ENCODE measurements around the gene NRXN2. TPM values are rescaled to one million over a fixed set of nuclear protein-coding genes. Genes with fewer than 3 reads are reported as not detected.

The NRXN2 gene
- total RNA-seq, 2 experiments from 2014 or later, result 0.08 TPM; not detected in 1

DNA sequence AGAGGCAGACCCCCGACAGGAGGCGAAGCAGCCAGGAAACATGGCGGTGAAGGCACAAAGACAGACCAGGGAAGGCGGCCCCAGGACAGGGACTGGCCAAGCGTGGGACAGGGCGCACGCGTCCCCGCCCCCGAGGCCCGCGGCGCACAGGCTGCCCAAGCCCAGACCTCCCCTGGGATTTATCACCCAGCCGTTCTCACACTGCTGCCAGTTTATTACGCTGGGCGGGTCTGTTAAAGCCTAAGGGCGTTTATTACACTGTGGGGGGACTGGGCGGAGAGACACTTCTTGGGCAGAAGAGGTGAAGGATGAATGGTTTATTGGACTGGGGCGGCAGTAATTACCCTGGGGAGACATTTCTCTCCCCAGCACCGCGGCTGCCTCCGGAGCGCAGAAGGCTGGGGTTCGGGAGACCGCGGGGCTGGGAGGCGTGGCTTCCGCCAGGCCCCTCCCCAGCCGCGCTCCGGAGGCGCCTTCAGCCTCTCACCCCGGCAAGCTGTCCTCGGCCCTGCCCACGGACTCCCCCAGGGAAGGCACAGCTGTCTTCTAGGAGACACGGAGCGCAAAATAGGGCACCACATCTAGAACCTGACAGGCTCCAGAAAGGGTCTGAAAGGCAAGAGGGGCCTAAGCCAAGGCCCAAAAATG, 84.9 kb downstream of the NRXN2 start:
- POLR2A ChIA-PET, result no interaction called here
- CTCF ChIA-PET, result interaction anchor here (1.0 kb wide), 1 partner anchor 14 kb away, joined by 3 read pairs; no protein-coding TSS in a partner anchor
- Mint-ChIP-seq H3K27ac (no peak overlapping the region), H3K9me3 (no peaks in the 10 kb centered on the region), H3K36me3 (ENCODE audit: low read depth) (no peaks in the 10 kb centered on the region), H3K4me1 (peaks cover 9% of the 10 kb centered on the region), H3K27me3 (peaks cover 2% of the 10 kb centered on the region), H3K4me3 (no peak overlapping the region)
- DNase-seq, result no peak

GRCh38 chr11:64637334-64638017, 85.5 kb downstream of the NRXN2 start:
- CTCF ChIA-PET, result no interaction called here
- POLR2A ChIA-PET, result no interaction called here

GRCh38 chr11:64633555-64634159, 89.3 kb downstream of the NRXN2 start:
- Mint-ChIP-seq H3K27me3 (no peaks in the 10 kb centered on the region), H3K27ac (no peak overlapping the region), H3K36me3 (ENCODE audit: low read depth) (no peaks in the 10 kb centered on the region), H3K9me3 (no peaks in the 10 kb centered on the region), H3K4me1 (peaks cover 9% of the 10 kb centered on the region), H3K4me3 (no peak overlapping the region)
- CTCF ChIA-PET, result no interaction called here
- POLR2A ChIA-PET, result no interaction called here
- no peak for DNase-seq

More at GRCh38 chr11:64637334-64638017, 85.5 kb downstream of the NRXN2 start:
- Mint-ChIP-seq H3K36me3 (ENCODE audit: low read depth) (no peaks in the 10 kb centered on the region), H3K27ac (no peak overlapping the region), H3K9me3 (no peaks in the 10 kb centered on the region), H3K27me3 (peaks cover 2% of the 10 kb centered on the region), H3K4me3 (no peak overlapping the region), H3K4me1 (peaks cover 9% of the 10 kb centered on the region)
- no peak for DNase-seq

GRCh38 chr11:64632654-64633053, 90.3 kb downstream of the NRXN2 start:
- ChIA-PET CTCF (no interaction called here), POLR2A (no interaction called here)
- Mint-ChIP-seq H3K9me3 (no peaks in the 10 kb centered on the region), H3K36me3 (ENCODE audit: low read depth) (no peaks in the 10 kb centered on the region), H3K27ac (no peak overlapping the region), H3K4me3 (no peak overlapping the region), H3K27me3 (no peaks in the 10 kb centered on the region), H3K4me1 (peaks cover 9% of the 10 kb centered on the region)
- no peak for DNase-seq

DNA sequence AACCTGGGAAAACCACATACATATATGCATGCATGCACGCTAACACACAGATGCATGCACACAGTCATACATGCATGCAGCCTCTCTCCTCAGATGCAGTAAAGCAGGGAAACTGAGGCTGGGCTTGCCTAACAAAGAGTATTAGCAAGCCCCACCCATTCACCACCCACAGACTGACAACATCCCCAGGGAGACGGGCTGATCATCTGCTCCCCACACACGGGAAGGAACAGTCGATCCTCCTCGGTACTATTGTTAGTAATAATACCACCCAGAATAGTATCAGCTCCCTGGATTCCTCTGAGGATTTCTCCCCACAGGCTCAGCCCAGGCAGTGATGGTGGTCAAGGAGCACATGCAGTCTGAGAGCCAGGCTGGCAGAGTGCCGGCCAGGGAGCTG, 90.8 kb downstream of the NRXN2 start:
- no peaks in the 10 kb centered on the region for H3K9me3 Mint-ChIP-seq
- POLR2A ChIA-PET, result no interaction called here
- CTCF ChIA-PET, result no interaction called here
- no peak for DNase-seq
- H3K4me3 Mint-ChIP-seq, result no peak overlapping the region
- no peaks in the 10 kb centered on the region for H3K36me3 Mint-ChIP-seq (ENCODE audit: low read depth)
- no peaks in the 10 kb centered on the region for H3K27me3 Mint-ChIP-seq
- H3K27ac Mint-ChIP-seq, result no peak overlapping the region
- H3K4me1 Mint-ChIP-seq, result peaks cover 9% of the 10 kb centered on the region

DNA sequence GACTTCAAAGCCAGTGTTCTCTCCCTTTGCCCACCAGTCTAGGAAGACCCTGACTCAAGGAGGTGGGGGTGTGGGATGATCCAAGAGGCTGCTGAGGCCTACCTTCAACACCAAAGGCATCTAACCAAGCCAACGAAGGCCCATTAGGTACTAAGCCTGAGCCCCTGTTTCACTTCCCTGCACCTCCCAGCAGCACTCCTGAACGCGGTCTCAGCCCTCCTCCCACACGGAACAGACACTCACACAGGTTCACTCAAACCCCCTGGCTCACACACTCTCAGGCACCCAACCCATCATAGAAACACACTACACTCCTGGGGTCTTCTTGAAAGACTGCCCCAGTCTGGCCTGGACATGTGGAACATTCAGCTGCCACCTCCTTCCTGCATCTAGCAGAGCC, 91.3 kb downstream of the NRXN2 start:
- POLR2A ChIA-PET, result no interaction called here
- H3K4me1 Mint-ChIP-seq, result peaks cover 9% of the 10 kb centered on the region
- no peaks in the 10 kb centered on the region for H3K27me3 Mint-ChIP-seq
- CTCF ChIA-PET, result no interaction called here
- no peak overlapping the region for H3K4me3 Mint-ChIP-seq
- H3K27ac Mint-ChIP-seq, result no peak overlapping the region
- H3K9me3 Mint-ChIP-seq, result no peaks in the 10 kb centered on the region
- no peak for DNase-seq
- no peaks in the 10 kb centered on the region for H3K36me3 Mint-ChIP-seq (ENCODE audit: low read depth)

DNA sequence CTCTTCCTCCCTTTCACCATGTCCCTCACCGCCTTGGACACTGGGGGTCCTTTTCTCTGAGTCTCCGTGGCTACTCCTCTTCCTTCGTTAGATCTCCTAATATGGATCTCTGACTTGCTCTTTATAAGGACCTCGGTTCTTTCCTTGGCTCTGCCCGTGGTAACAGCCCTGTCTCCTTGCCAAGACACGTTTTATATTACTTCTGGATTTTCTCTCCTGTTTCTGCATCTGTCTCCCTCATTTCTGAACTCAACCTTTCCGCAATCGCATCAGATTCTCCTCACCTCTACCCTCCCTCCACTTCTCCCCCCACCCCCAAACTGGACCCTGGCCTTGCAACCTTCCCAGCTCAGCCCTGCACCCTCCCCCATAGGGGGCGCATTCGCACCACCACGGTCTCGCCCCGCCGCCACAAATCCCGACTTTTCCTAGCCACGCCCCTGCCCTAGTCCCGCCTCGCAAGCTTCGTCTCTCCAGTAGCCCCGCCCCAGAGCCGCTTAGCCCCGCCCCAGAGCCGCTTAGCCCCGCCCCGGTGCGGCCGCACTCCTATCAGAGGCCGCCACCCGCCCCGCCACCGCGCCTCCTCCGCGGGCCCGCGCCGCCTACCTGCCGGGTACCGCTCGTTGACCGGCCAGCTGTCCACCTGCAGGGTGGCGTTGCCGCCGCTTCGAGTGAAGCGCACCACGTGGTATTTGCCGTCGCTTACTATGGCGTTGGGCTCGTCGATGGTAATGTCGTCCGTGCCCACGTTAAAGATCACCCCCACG, 93.0 kb downstream of the NRXN2 start:
- H3K4me1 Mint-ChIP-seq, result peaks cover 9% of the 10 kb centered on the region
- no peaks in the 10 kb centered on the region for H3K9me3 Mint-ChIP-seq
- no peak for DNase-seq
- no peak overlapping the region for H3K4me3 Mint-ChIP-seq
- H3K36me3 Mint-ChIP-seq (ENCODE audit: low read depth), result no peaks in the 10 kb centered on the region
- no peak overlapping the region for H3K27ac Mint-ChIP-seq
- H3K27me3 Mint-ChIP-seq, result no peaks in the 10 kb centered on the region
- POLR2A ChIA-PET, result no interaction called here
- CTCF ChIA-PET, result no interaction called here

GRCh38 chr11:64629103-64629502, 93.9 kb downstream of the NRXN2 start:
- Mint-ChIP-seq H3K27me3 (no peaks in the 10 kb centered on the region), H3K36me3 (ENCODE audit: low read depth) (no peaks in the 10 kb centered on the region), H3K27ac (no peak overlapping the region), H3K4me3 (no peak overlapping the region), H3K4me1 (peaks cover 9% of the 10 kb centered on the region), H3K9me3 (no peaks in the 10 kb centered on the region)
- ChIA-PET POLR2A (no interaction called here), CTCF (no interaction called here)
- no peak for DNase-seq

DNA sequence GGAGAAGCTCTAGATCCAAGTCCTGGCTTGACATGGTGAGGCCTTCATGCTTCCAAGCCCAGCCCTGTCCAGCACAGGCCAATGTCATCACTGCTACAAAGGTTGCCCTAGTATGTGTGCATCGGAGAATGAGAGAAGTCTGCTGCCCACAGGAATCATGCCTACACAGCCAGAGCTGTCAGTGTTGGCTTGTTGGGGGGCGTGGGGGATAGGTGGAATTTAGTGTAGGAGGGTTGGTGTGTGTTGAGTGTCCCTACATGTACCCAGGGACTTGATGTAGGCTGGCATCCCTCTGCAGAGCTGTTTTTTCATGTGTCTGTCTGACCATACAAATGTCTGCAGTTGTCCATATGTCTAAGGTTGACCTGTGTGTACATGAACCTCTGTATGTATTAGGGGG, 94.4 kb downstream of the NRXN2 start:
- Mint-ChIP-seq H3K27me3 (no peaks in the 10 kb centered on the region), H3K27ac (no peak overlapping the region), H3K36me3 (ENCODE audit: low read depth) (no peaks in the 10 kb centered on the region), H3K4me3 (no peak overlapping the region), H3K4me1 (peaks cover 4% of the 10 kb centered on the region), H3K9me3 (no peaks in the 10 kb centered on the region)
- ChIA-PET CTCF (no interaction called here), POLR2A (no interaction called here)
- DNase-seq, result no peak

GRCh38 chr11:64627371-64627770, 95.6 kb downstream of the NRXN2 start:
- Mint-ChIP-seq H3K4me3 (no peak overlapping the region), H3K9me3 (no peaks in the 10 kb centered on the region), H3K27me3 (no peaks in the 10 kb centered on the region), H3K36me3 (ENCODE audit: low read depth) (no peaks in the 10 kb centered on the region), H3K4me1 (no peaks in the 10 kb centered on the region), H3K27ac (no peak overlapping the region)
- POLR2A ChIA-PET, result no interaction called here
- DNase-seq, result no peak
- CTCF ChIA-PET, result no interaction called here

- H3K4me3 Mint-ChIP-seq, result no peak overlapping the region
- no peaks in the 10 kb centered on the region for H3K4me1 Mint-ChIP-seq
- no peaks in the 10 kb centered on the region for H3K36me3 Mint-ChIP-seq (ENCODE audit: low read depth)
- CTCF ChIA-PET, result no interaction called here
- POLR2A ChIA-PET, result no interaction called here
- H3K27ac Mint-ChIP-seq, result no peak overlapping the region
- no peaks in the 10 kb centered on the region for H3K27me3 Mint-ChIP-seq
- no peak for DNase-seq
- H3K9me3 Mint-ChIP-seq, result no peaks in the 10 kb centered on the region
Observed at GRCh38 chr11:64626637-64627036, 96.4 kb downstream of the NRXN2 start.

DNA sequence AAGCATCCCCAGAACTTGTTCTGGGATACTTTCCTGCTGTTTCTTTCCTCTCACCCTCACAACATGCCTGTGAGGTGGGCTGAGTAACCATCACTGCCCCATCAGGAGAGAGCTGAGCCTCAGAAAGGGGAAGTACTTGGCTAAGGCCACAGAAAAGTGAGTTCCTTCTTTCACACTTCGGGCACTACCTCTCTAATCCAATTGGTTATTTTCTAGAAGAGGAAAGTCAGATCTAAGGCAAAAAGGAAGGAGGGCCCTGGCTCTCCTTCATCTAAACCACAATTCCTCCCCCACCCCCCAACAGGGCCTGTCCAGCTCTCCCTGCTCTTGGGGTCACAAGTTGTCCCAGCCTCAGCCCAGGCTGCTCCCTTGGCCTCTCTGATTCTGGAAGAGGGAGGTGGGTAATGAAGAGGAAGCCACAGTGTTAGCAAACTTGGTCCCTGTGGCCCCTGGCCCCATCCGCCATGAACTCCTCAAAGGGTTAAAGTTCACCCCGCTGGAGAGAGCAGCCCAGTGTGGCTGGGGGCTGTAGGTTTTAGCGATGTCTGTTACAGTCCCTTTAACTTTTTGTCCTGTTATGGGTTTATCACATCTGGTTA, 98.0 kb downstream of the NRXN2 start:
- no peaks in the 10 kb centered on the region for H3K9me3 Mint-ChIP-seq
- POLR2A ChIA-PET, result no interaction called here
- CTCF ChIA-PET, result no interaction called here
- peaks cover 7% of the 10 kb centered on the region for H3K4me1 Mint-ChIP-seq
- DNase-seq, result no peak
- no peaks in the 10 kb centered on the region for H3K27me3 Mint-ChIP-seq
- H3K4me3 Mint-ChIP-seq, result no peak overlapping the region
- no peak overlapping the region for H3K27ac Mint-ChIP-seq
- H3K36me3 Mint-ChIP-seq (ENCODE audit: low read depth), result no peaks in the 10 kb centered on the region

- no peak overlapping the region for H3K27ac Mint-ChIP-seq
- ChIA-PET POLR2A (no interaction called here), CTCF (no interaction called here)
- peaks cover 7% of the 10 kb centered on the region for H3K4me1 Mint-ChIP-seq
- DNase-seq, result no peak
- H3K36me3 Mint-ChIP-seq (ENCODE audit: low read depth), result no peaks in the 10 kb centered on the region
- H3K4me3 Mint-ChIP-seq, result no peak overlapping the region
- H3K27me3 Mint-ChIP-seq, result no peaks in the 10 kb centered on the region
- H3K9me3 Mint-ChIP-seq, result no peaks in the 10 kb centered on the region
Observed at GRCh38 chr11:64622681-64623080, 100.3 kb downstream of the NRXN2 start.

Data from activated CD4-positive, alpha-beta memory T cell treated with anti-CD3 and anti-CD28 coated beads, Interleukin-2, amount 10 ng/mL, durations not matched to agents 7 days and 5 days (primary cell).